Cardiac muscle cell (in vitro differentiated cells and primary cell): Measurements from ENCODE around the gene VSIG10L2. TPM values are rescaled to one million over a fixed set of nuclear protein-coding genes. Genes with fewer than 3 reads are reported as not detected.

Source experiments
- DNase-seq, 2 donors: peaks; one replicate each; pipeline versions ENCODE4 v3.0.0 to v3.0.0-alpha.2; 2010 to 2017; ENCODE audit warnings: low read depth in 1 of 2, low spot score in 1 of 2
- H3K27ac ChIP-seq: fragments of 200-600 bp; sonication (generic); 2 replicates; pipeline ENCODE4 v1.5.1; 2016
- H3K27me3 ChIP-seq: fragments of 200-600 bp; sonication (generic); 2 replicates; pipeline ENCODE4 v1.6.0; 2016; ENCODE audit warnings: control low read depth
- H3K36me3 ChIP-seq: fragments of 200-600 bp; sonication (generic); 2 replicates; pipeline ENCODE4 v1.5.1; 2016; ENCODE audit warnings: control low read depth
- H3K4me1 ChIP-seq: fragments of 200-600 bp; sonication (generic); 2 replicates; pipeline ENCODE4 v1.8.1; 2017; ENCODE audit warnings: low read depth, mild to moderate bottlenecking, mixed run types
- H3K4me3 ChIP-seq: fragments of 200-600 bp; sonication (generic); 2 replicates; pipeline ENCODE4 v1.5.1; 2016; ENCODE audit warnings: mild to moderate bottlenecking
- H3K9me3 ChIP-seq: fragments of 200-600 bp; sonication (generic); 2 replicates; pipeline ENCODE4 v1.5.1; 2017; ENCODE audit warnings: low read depth, mild to moderate bottlenecking, control low read depth
- polyA plus RNA-seq: library from polyadenylated mRNA; unstranded; fragments of >200 nt; fragmentation: Nextera tagmentation; extraction: Ambion mirVana; gene quantifications from 2 replicates; pipeline ENCODE4 v1.2.1, GENCODE V29; 2016
- total RNA-seq: library from RNA; depleted of rRNA; stranded (reverse); fragments of >200 nt; gene quantifications from 2 replicates; pipeline ENCODE4 v1.2.3, GENCODE V29; 2016
- TF ChIP-seq, protein P1 (sequence below): IDR thresholded peaks from 2 replicates; pipeline ENCODE4 v1.5.1; 2012; ENCODE audit warnings: low read depth, mild to moderate bottlenecking, low read length

VSIG10L2 gene
- total and polyA plus RNA-seq, 2 experiments from 2014 or later = not detected

DNA sequence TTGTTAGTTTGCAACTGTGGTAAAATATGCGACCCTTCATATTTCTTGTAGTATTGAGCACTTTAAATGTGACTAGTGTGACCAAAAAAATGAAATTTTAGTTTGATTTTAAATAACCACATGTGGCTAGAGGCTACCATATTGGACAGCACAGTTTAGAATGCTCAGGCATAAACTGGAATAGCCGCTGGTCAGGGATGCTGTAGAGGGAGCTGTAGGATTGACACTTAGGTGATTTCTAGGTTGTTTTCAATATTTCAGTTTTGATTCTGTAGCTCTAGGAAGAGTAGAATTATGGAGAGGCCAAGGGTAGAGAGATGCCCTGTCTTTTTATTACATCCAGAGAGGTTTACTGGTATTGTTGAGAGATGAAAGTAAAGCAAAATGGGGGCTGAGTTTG, 10.8 kb upstream of the VSIG10L2 start:
- TF ChIP-seq, protein P1, sequence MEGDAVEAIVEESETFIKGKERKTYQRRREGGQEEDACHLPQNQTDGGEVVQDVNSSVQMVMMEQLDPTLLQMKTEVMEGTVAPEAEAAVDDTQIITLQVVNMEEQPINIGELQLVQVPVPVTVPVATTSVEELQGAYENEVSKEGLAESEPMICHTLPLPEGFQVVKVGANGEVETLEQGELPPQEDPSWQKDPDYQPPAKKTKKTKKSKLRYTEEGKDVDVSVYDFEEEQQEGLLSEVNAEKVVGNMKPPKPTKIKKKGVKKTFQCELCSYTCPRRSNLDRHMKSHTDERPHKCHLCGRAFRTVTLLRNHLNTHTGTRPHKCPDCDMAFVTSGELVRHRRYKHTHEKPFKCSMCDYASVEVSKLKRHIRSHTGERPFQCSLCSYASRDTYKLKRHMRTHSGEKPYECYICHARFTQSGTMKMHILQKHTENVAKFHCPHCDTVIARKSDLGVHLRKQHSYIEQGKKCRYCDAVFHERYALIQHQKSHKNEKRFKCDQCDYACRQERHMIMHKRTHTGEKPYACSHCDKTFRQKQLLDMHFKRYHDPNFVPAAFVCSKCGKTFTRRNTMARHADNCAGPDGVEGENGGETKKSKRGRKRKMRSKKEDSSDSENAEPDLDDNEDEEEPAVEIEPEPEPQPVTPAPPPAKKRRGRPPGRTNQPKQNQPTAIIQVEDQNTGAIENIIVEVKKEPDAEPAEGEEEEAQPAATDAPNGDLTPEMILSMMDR = no peak
- no peaks in the 10 kb centered on the region for H3K36me3 ChIP-seq
- no peak for DNase-seq
- no peaks in the 10 kb centered on the region for H3K4me1 ChIP-seq
- no peaks in the 10 kb centered on the region for H3K27me3 ChIP-seq
- no peak overlapping the region for H3K4me3 ChIP-seq
- H3K9me3 ChIP-seq = no peaks in the 10 kb centered on the region
- no peak overlapping the region for H3K27ac ChIP-seq

DNA sequence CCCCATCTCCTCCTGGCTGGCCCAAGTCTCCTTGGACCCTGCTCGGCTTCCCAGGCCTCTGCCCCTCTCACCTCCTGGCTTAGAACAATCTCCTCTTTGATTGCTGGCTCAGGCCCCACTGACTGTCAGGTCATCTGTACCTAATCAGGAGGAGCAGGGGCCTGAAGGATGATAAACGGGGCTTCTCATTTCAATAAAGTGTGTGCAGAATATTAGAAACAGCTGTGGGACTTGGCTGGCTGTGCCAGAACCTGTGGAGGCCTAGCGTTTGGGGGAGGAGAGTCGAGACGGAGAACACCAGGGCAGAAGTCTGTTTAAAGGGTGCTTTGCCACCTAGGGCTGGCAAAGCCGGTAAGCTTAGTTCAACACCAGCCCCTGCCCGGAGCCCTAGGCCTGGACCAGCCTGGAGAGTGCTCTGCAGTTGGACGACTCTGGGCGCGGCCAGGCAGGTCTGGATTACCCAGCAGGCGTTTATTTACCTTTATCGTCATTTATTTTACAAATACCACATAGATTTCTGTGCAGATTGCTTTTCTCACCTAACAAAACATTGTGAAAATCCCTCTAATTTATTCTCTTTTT, 10.1 kb upstream of the VSIG10L2 start:
- Histone ChIP-seq H3K9me3 (no peaks in the 10 kb centered on the region), H3K4me1 (no peaks in the 10 kb centered on the region), H3K27ac (no peak overlapping the region), H3K27me3 (no peaks in the 10 kb centered on the region), H3K4me3 (no peak overlapping the region), H3K36me3 (no peaks in the 10 kb centered on the region)
- peak in 1 of 2 donors; percentile 21 for DNase-seq
- TF ChIP-seq, protein P1 = no peak

DNA sequence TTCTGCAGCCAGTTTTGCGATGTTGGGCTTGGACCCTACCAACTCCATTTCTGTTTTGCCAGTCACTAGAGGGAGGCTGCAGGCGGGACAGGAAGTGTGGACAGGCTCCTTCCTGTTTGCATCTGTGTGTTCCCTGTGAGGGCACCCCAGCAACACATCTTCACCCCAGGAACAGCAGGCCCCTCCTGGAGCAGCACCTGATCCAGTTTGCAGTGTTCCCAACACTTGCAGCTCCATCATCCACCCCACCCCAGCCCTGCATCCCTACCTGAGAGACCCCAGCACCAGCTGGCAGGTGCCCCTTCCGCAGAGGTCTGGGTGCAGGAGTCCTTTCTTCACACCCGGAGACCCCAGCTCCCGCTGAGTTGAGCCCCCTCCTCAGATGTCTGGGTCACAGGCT, 7.4 kb upstream of the VSIG10L2 start:
- H3K27ac ChIP-seq = no peak overlapping the region
- H3K4me3 ChIP-seq = no peak overlapping the region
- H3K9me3 ChIP-seq = no peaks in the 10 kb centered on the region
- no peaks in the 10 kb centered on the region for H3K4me1 ChIP-seq
- DNase-seq = no peak
- TF ChIP-seq, protein P1 = no peak
- H3K27me3 ChIP-seq = no peaks in the 10 kb centered on the region
- no peaks in the 10 kb centered on the region for H3K36me3 ChIP-seq

DNA sequence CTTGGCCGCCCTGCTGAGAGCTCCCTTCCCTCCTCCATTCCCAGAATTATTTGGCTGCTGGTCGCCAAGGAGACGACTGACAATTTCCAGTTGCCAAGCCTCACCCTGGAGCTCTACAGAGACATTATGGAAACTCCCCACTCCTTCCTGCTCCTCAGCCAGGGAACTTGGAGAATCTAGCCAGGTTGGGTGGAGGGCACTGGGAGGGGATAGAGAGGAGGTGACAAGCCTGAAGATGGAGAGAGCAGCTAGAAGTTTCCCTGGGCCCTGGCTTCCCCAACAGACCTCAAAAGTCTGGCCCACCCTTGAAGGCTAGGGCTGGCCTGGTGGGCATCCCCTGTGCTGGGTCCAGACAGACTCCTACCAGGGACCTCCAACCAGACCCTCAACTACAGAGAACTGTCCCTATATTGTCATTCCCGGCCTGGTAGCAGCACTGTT, 6.7 kb upstream of the VSIG10L2 start:
- Histone ChIP-seq H3K27ac (no peak overlapping the region), H3K9me3 (no peaks in the 10 kb centered on the region), H3K4me3 (no peak overlapping the region), H3K4me1 (no peaks in the 10 kb centered on the region), H3K27me3 (no peaks in the 10 kb centered on the region), H3K36me3 (no peaks in the 10 kb centered on the region)
- TF ChIP-seq, protein P1 = no peak
- peak in 1 of 2 donors; percentile 32 for DNase-seq

DNA sequence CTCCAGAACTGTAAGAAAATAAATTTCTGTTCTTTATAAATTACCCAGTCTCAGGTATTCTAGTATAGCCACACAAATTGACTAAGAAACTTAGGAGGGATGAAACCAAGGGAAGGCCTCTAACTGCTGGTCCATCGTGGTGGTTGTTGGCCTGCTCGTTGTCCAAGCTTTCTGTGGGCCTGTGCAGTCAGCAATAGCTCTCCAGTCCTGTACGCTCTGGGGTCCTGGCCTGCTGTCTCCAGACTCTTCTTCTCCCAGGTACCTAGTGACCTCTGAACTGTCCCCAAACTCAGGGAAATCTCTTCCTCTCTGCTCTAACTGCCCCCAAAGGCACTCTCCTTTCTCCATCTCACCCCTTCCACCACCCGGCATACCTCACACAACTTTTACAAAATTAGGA, 5.7 kb upstream of the VSIG10L2 start:
- Histone ChIP-seq H3K27me3 (no peaks in the 10 kb centered on the region), H3K36me3 (no peaks in the 10 kb centered on the region), H3K27ac (no peak overlapping the region), H3K9me3 (no peaks in the 10 kb centered on the region), H3K4me1 (no peaks in the 10 kb centered on the region), H3K4me3 (no peak overlapping the region)
- TF ChIP-seq, protein P1 = no peak
- no peak for DNase-seq
